SK-N-SH treated with all-trans-retinoic acid at 6 μM for 48 hours (cell line): ENCODE measurements around the gene N4BP2.

Source experiments
- RARB ChIP-seq: fragments of 250-450 bp; sonication (Bioruptor Pico); IDR thresholded peaks from 2 replicates; pipeline ENCODE4 v1.8.0; 2021; ENCODE audit warnings: mild to moderate bottlenecking, moderate library complexity
- SNAI2 ChIP-seq: fragments of 250-450 bp; sonication (Bioruptor Pico); IDR thresholded peaks from 2 replicates; pipeline ENCODE4 v1.5.0; 2020; ENCODE audit warnings: mild to moderate bottlenecking, moderate library complexity
- TOX ChIP-seq: fragments of 250-450 bp; sonication (Bioruptor Pico); IDR thresholded peaks from 2 replicates; pipeline ENCODE4 v1.8.0; 2021; ENCODE audit warnings: mild to moderate bottlenecking, moderate library complexity, borderline replicate concordance
- ZFP3 ChIP-seq: fragments of 250-450 bp; sonication (Bioruptor Pico); IDR thresholded peaks from 2 replicates; pipeline ENCODE4 v1.5.0; 2020; ENCODE audit warnings: mild to moderate bottlenecking, moderate library complexity
- ZFP30 ChIP-seq: fragments of 450-650 bp; formaldehyde crosslinking; IDR thresholded peaks from 2 replicates; pipeline ENCODE4 v1.5.0; 2022; ENCODE audit warnings: mild to moderate bottlenecking, moderate library complexity
- ZNF70 ChIP-seq: fragments of 450-650 bp; formaldehyde crosslinking; IDR thresholded peaks from 2 replicates; pipeline ENCODE4 v1.5.0; 2020; ENCODE audit warnings: mild to moderate bottlenecking, moderate library complexity
- ZNF8 ChIP-seq: fragments of 450-650 bp; formaldehyde crosslinking; IDR thresholded peaks from 2 replicates; pipeline ENCODE4 v1.5.0; 2020; ENCODE audit warnings: mild to moderate bottlenecking, moderate library complexity

DNA sequence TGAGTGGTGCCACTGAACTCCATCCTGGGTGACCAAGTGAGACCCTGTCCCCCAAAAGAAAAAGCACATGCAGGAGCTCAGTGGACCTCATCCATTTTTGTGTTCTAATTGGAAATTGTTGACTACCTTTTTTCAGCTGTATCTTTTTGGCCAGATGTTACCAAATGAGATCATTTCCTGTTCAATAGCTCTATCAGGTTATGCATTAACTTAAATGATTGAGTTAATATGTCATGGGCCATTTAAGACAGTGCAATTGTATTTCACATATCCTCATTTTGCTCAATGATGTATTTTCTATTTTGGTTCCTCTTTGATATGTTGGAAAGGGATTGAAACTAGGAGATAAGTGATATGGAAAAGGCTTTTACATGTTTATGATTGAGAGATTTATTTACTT lies 113.9 kb downstream of the N4BP2 start:
- TF ChIP-seq SNAI2, result no peak
- no peak for TF ChIP-seq ZFP30 (CRISPR knock-in tag)
- no peak for TF ChIP-seq ZFP3
- no peak for TF ChIP-seq RARB
- TF ChIP-seq ZNF8 (CRISPR knock-in tag), result no peak
- no peak for TF ChIP-seq TOX (CRISPR knock-in tag)
- TF ChIP-seq ZNF70 (CRISPR knock-in tag), result no peak
